ENCODE results near the gene ZNF22.

Gene ZNF22

GRCh38 chr10:44961230-44961571, 39.5 kb upstream of the ZNF22 start:
- peak overlapping the region; percentile 19 to 92 (median 88); a peak in 19 of 22 replicates for H3K9ac ChIP-seq
- no peaks in the 10 kb centered on the region for H3K27me3 ChIP-seq
- H3K9me3 ChIP-seq (replicated peaks in 1 of 11) = peaks cover 0 to 10% (median 7%) of the 10 kb centered on the region in 11 experiments; a peak in 17 of 22 replicates
- H3K4me2 ChIP-seq = peak overlapping the region; percentile 96 to 100 (median 99)
- H4K20me1 ChIP-seq = peaks cover 0 to 20% (median 0%) of the 10 kb centered on the region in 11 experiments; a peak in 4 of 22 replicates
- TF ChIP-seq Cebpa-rat (IDR thresholded peaks at IDR 0.05) = no peak
- H3K4me3 ChIP-seq = peak overlapping the region in 8 of 10 experiments; percentile 4 to 92 (median 88); a peak in 14 of 20 replicates
- peaks cover 7 to 56% (median 14%) of the 10 kb centered on the region in 11 experiments; a peak in 21 of 22 replicates for H3K36me3 ChIP-seq
- H3K27ac ChIP-seq = peak overlapping the region in 10 of 11 experiments; percentile 19 to 98 (median 78); a peak in 19 of 22 replicates
- peaks cover 65 to 91% (median 86%) of the 10 kb centered on the region in 10 experiments for H3K4me1 ChIP-seq

GRCh38 chr10:44961931-44962750, 38.6 kb upstream of the ZNF22 start:
- H3K36me3 ChIP-seq = peaks cover 0 to 50% (median 4%) of the 10 kb centered on the region in 11 experiments; a peak in 10 of 22 replicates
- no peaks in the 10 kb centered on the region for H3K27me3 ChIP-seq
- H4K20me1 ChIP-seq = peaks cover 0 to 20% (median 0%) of the 10 kb centered on the region in 11 experiments; a peak in 4 of 22 replicates
- H3K9me3 ChIP-seq (replicated peaks in 1 of 11) = peaks cover 0 to 2% (median 0%) of the 10 kb centered on the region in 11 experiments; a peak in 3 of 22 replicates
- H3K27ac ChIP-seq = peak overlapping the region in 10 of 11 experiments; percentile 30 to 98 (median 93); a peak in 18 of 22 replicates
- TF ChIP-seq Cebpa-rat (IDR thresholded peaks at IDR 0.05) = no peak
- H3K4me2 ChIP-seq = peak overlapping the region; percentile 96 to 100 (median 99)
- peaks cover 65 to 94% (median 91%) of the 10 kb centered on the region in 10 experiments for H3K4me1 ChIP-seq
- peak overlapping the region in 10 of 11 experiments; percentile 61 to 92 (median 87); a peak in 17 of 22 replicates for H3K9ac ChIP-seq
- peak overlapping the region in 7 of 10 experiments; percentile 75 to 92 (median 90); a peak in 13 of 20 replicates for H3K4me3 ChIP-seq

DNA sequence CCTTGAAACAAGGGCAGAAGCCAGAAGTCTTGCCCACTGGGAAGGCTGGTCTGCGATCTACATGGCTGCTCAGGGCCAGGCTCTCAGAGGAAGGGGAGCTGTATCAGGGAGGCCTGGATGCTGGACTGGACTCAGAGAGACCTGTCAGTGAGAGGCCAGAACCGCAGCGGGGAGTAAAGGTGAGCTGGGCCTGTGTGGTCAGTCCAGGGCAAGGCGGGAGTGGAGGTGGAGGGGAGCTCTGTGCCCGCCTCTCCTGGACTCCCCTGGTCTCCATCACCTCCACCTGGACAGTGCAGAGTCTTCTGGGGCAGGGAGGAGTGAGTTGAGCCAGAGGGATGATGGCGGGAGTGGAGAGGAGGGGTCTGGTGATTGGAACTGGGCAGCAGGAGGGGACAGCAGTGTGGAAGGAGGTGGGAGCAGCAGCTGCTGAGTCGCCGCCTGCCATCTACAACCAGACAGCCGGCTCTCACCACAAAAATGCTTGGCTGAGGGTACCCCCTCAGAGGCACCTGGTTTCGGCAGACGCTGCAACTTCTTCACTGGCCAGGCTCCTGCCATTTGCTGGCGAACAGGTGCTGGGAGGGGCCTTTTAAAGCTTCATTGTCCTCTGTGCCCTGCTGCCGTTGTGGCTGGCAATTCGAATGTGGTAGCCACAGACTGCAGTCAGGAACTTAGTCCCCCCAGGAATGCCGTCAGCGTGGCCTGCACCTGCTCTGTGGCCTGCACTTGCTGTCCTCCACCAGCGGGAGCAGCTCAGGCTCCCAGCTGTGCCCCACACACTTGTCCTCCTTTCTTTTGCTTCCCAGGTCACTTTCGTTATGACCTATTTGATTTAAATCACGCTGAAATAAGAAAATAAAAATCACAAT, 37.6 kb upstream of the ZNF22 start:
- Histone ChIP-seq H3K9ac (peak overlapping the region; percentile 60 to 92 (median 74)), H3K4me2 (peak overlapping the region; percentile 96 to 100 (median 99)), H3K27ac (peak overlapping the region; percentile 30 to 98 (median 93)), H3K9me3 (replicated peaks in 1 of 11) (no peaks in the 10 kb centered on the region), H3K27me3 (no peaks in the 10 kb centered on the region), H3K36me3 (peaks cover 0 to 50% (median 0%) of the 10 kb centered on the region in 11 experiments; a peak in 10 of 22 replicates), H4K20me1 (peaks cover 0 to 20% (median 0%) of the 10 kb centered on the region in 11 experiments; a peak in 4 of 22 replicates), H3K4me1 (peaks cover 64 to 95% (median 91%) of the 10 kb centered on the region in 10 experiments), H3K4me3 (peak overlapping the region; percentile 9 to 92 (median 81); a peak in 18 of 20 replicates)
- TF ChIP-seq Cebpa-rat (IDR thresholded peaks at IDR 0.05) = no peak

- peak overlapping the region; percentile 9 to 92 (median 81); a peak in 19 of 20 replicates for H3K4me3 ChIP-seq
- peak overlapping the region; percentile 96 to 100 (median 99) for H3K4me2 ChIP-seq
- peaks cover 0 to 20% (median 0%) of the 10 kb centered on the region in 11 experiments; a peak in 4 of 22 replicates for H4K20me1 ChIP-seq
Observed at GRCh38 chr10:44963772-44964633, 36.7 kb upstream of the ZNF22 start.

GRCh38 chr10:44965104-44965503, 35.6 kb upstream of the ZNF22 start:
- peaks cover 0 to 59% (median 8%) of the 10 kb centered on the region in 11 experiments; a peak in 16 of 22 replicates for H3K36me3 ChIP-seq
- H3K27ac ChIP-seq = peak overlapping the region in 9 of 11 experiments; percentile 89 to 98 (median 93); a peak in 19 of 22 replicates
- H4K20me1 ChIP-seq = peaks cover 0 to 20% (median 0%) of the 10 kb centered on the region in 11 experiments; a peak in 4 of 22 replicates
- H3K4me2 ChIP-seq = peak overlapping the region; percentile 96 to 100 (median 99)
- no peaks in the 10 kb centered on the region for H3K27me3 ChIP-seq
- peaks cover 82 to 100% (median 98%) of the 10 kb centered on the region in 10 experiments for H3K4me1 ChIP-seq
- H3K4me3 ChIP-seq = peak overlapping the region in 5 of 10 experiments; percentile 87 to 92 (median 90); a peak in 10 of 20 replicates
- H3K9me3 ChIP-seq (replicated peaks in 1 of 11) = no peaks in the 10 kb centered on the region
- peak overlapping the region in 7 of 11 experiments; percentile 28 to 92 (median 87); a peak in 10 of 22 replicates for H3K9ac ChIP-seq
- TF ChIP-seq Cebpa-rat (IDR thresholded peaks at IDR 0.05) = no peak

More at GRCh38 chr10:44963772-44964633, 36.7 kb upstream of the ZNF22 start:
- Histone ChIP-seq H3K36me3 (peaks cover 0 to 50% (median 0%) of the 10 kb centered on the region in 11 experiments; a peak in 10 of 22 replicates), H3K4me1 (peaks cover 71 to 95% (median 93%) of the 10 kb centered on the region in 10 experiments), H3K9ac (peak overlapping the region; percentile 60 to 92 (median 74)), H3K9me3 (replicated peaks in 1 of 11) (no peaks in the 10 kb centered on the region), H3K27me3 (no peaks in the 10 kb centered on the region), H3K27ac (peak overlapping the region; percentile 30 to 98 (median 93))
- no peak for TF ChIP-seq Cebpa-rat (IDR thresholded peaks at IDR 0.05)

GRCh38 chr10:44965651-44966097, 35.0 kb upstream of the ZNF22 start:
- H3K4me1 ChIP-seq = peaks cover 86 to 99% (median 94%) of the 10 kb centered on the region in 10 experiments
- H4K20me1 ChIP-seq = peaks cover 0 to 20% (median 0%) of the 10 kb centered on the region in 11 experiments; a peak in 4 of 22 replicates
- no peaks in the 10 kb centered on the region for H3K9me3 ChIP-seq (replicated peaks in 1 of 11)
- H3K4me3 ChIP-seq = peak overlapping the region in 6 of 10 experiments; percentile 5 to 92 (median 90); a peak in 11 of 20 replicates
- no peaks in the 10 kb centered on the region for H3K27me3 ChIP-seq
- H3K4me2 ChIP-seq = peak overlapping the region; percentile 96 to 100 (median 99)
- peaks cover 0 to 65% (median 14%) of the 10 kb centered on the region in 11 experiments; a peak in 17 of 22 replicates for H3K36me3 ChIP-seq
- TF ChIP-seq Cebpa-rat (IDR thresholded peaks at IDR 0.05) = no peak
- H3K9ac ChIP-seq = peak overlapping the region in 7 of 11 experiments; percentile 28 to 92 (median 87); a peak in 12 of 22 replicates
- peak overlapping the region in 10 of 11 experiments; percentile 4 to 98 (median 93); a peak in 19 of 22 replicates for H3K27ac ChIP-seq

All from BLaER1 treated with 17β-estradiol and CSF1 and Interleukin-3, amounts not matched to agents 10 nM and 100 nM (cell line).